ENCODE data around the gene UBAP2.

GRCh38 chr9:33880211-33881089, 168.2 kb downstream of the UBAP2 start:
- TF ChIP-seq EZH2 (IDR thresholded peaks at IDR 0.05; ENCODE audit: borderline replicate concordance, insufficient read depth, low read depth, low read length, poor library complexity, severe bottlenecking) (no peak), CTCF (IDR thresholded peaks at IDR 0.05) (no peak)
